LoVo (cell line): ENCODE data around the gene GPATCH2.
"Not testable (repeated sequence)": the region's sequence is repeated elsewhere in the genome, so short reads cannot be mapped to it uniquely, and the experiment has no call there.

ENCODE experiments used
- DNase-seq: peaks from one replicate; pipeline ENCODE4 v3.0.0-alpha.2; 2016; ENCODE audit warnings: low spot score

The GPATCH2 gene

GRCh38 chr1:217449370-217449769, 181.5 kb downstream of the GPATCH2 start:
- DNase-seq = no peak

GRCh38 chr1:217443845-217444244, 187.0 kb downstream of the GPATCH2 start:
- DNase-seq = no peak

- DNase-seq = no peak
These were observed 193.5 kb downstream of the GPATCH2 start for GRCh38 chr1:217437376-217437775.

GRCh38 chr1:217435204-217435603, 195.7 kb downstream of the GPATCH2 start:
- no peak for DNase-seq

- no peak for DNase-seq
These were observed 197.2 kb downstream of the GPATCH2 start for GRCh38 chr1:217433664-217434063.

GRCh38 chr1:217432339-217432738, 198.6 kb downstream of the GPATCH2 start:
- no peak for DNase-seq

GRCh38 chr1:217431395-217431794, 199.5 kb downstream of the GPATCH2 start:
- no peak for DNase-seq

GRCh38 chr1:217425422-217425821, 205.5 kb downstream of the GPATCH2 start:
- no peak for DNase-seq

- no peak for DNase-seq
These were observed 211.7 kb downstream of the GPATCH2 start for GRCh38 chr1:217419194-217419551.

GRCh38 chr1:217418269-217419193, 212.4 kb downstream of the GPATCH2 start:
- DNase-seq = no peak

GRCh38 chr1:217417363-217417762, 213.5 kb downstream of the GPATCH2 start:
- no peak for DNase-seq

- DNase-seq = no peak
These were observed 223.3 kb downstream of the GPATCH2 start for GRCh38 chr1:217407534-217408001.

- no peak for DNase-seq
These were observed 227.7 kb downstream of the GPATCH2 start for GRCh38 chr1:217403026-217403720.

GRCh38 chr1:217402301-217402700, 228.6 kb downstream of the GPATCH2 start:
- DNase-seq = no peak

GRCh38 chr1:217393896-217394295, 237.0 kb downstream of the GPATCH2 start:
- DNase-seq = no peak

- no peak for DNase-seq
These were observed 238.4 kb downstream of the GPATCH2 start for GRCh38 chr1:217392441-217392840.

GRCh38 chr1:217389895-217390294, 241.0 kb downstream of the GPATCH2 start:
- no peak for DNase-seq

- DNase-seq = no peak
These were observed 242.3 kb downstream of the GPATCH2 start for GRCh38 chr1:217388522-217389065.

- DNase-seq = not testable (repeated sequence)
These were observed 249.1 kb downstream of the GPATCH2 start for GRCh38 chr1:217381773-217382172.

- not testable (repeated sequence) for DNase-seq
These were observed 251.1 kb downstream of the GPATCH2 start for GRCh38 chr1:217379804-217380203.

- no peak for DNase-seq
These were observed 251.6 kb downstream of the GPATCH2 start for GRCh38 chr1:217379336-217379735.
